ENCODE results near the gene SPOCK3. TPM values are rescaled to one million over a fixed set of nuclear protein-coding genes. Genes with fewer than 3 reads are reported as not detected.
"Not testable (repeated sequence)": the region's sequence is repeated elsewhere in the genome, so short reads cannot be mapped to it uniquely, and the experiment has no call there.

SPOCK3 gene
- polyA plus RNA-seq, 2 of the 4 experiments (the other 2 are of a cell fraction) = 0.15 to 0.61 TPM

DNA sequence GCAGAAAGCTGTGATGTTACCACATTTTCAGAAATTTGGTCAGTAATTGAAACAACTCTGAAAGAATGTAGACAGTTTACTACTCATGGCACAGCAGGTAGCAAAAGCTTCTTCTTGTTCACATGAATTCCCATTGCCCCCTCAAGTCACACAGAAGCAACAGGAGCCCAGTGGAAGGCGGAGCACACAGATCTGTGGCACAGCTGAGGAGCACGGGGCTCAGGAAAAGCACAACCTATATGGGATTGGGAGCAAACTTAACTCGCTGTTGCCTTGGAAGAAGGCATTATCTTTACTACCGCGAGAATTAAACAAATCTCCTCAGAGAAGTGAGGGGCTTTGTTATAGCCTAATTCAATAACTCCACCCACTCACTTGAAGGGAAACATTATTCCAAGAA lies 358.5 kb downstream of the SPOCK3 start:
- CTCF ChIA-PET = no interaction called here
- 42% methylated on average over 5 of the region's 5 CpGs for WGBS (ENCODE audit: missing lambda C conversion rate)
- no peak for TF ChIP-seq RARB (CRISPR knock-in tag; IDR thresholded peaks at IDR 0.05)
- TF ChIP-seq CBX2 (IDR thresholded peaks at IDR 0.05; ENCODE audit: borderline replicate concordance, low read depth) = no peak
- no peak for TF ChIP-seq FOSL2 (IDR thresholded peaks at IDR 0.05)
- no peak for TF ChIP-seq FOSL2 (CRISPR knock-in tag; IDR thresholded peaks at IDR 0.05)
- DNase-seq (ENCODE audit: low read depth in 1 of 2, low spot score in 1 of 2) = no peak
- Histone ChIP-seq H3K4me2 (no peak overlapping the region), H3K27ac (no peak overlapping the region), H3K4me1 (no peaks in the 10 kb centered on the region), H3K9me3 (no peaks in the 10 kb centered on the region), H3K4me3 (no peak overlapping the region)
- no peak for FAIRE-seq
- POLR2A ChIA-PET = no interaction called here
- ATAC-seq = no peak

GRCh38 chr4:166862032-166862431 lies 372.3 kb downstream of the SPOCK3 start:
- CTCF ChIA-PET = no interaction called here
- no peak for FAIRE-seq

GRCh38 chr4:166850398-166850797 lies 383.9 kb downstream of the SPOCK3 start:
- DNase-seq (ENCODE audit: low read depth in 1 of 2, low spot score in 1 of 2); ATAC-seq: not testable (repeated sequence)
- WGBS (ENCODE audit: missing lambda C conversion rate) = 56% methylated on average over 22 of the region's 23 CpGs

More at GRCh38 chr4:166862032-166862431, 372.3 kb downstream of the SPOCK3 start:
- Histone ChIP-seq H3K4me1 (no peaks in the 10 kb centered on the region), H3K4me2 (no peak overlapping the region), H3K4me3 (no peak overlapping the region), H3K27ac (no peak overlapping the region), H3K9me3 (no peaks in the 10 kb centered on the region)
- ATAC-seq = no peak
- POLR2A ChIA-PET = no interaction called here
- TF ChIP-seq REST (IDR thresholded peaks at IDR 0.05) (no peak), RFX5 (IDR thresholded peaks at IDR 0.05) (no peak), KDM1A (IDR thresholded peaks at IDR 0.05; ENCODE audit: low read depth) (no peak), EP300 (IDR thresholded peaks at IDR 0.05) (no peak), EHF (CRISPR knock-in tag; IDR thresholded peaks at IDR 0.05) (no peak), CHD2 (IDR thresholded peaks at IDR 0.05; ENCODE audit: low read length, partially characterized antibody) (no peak), ESRRA (IDR thresholded peaks at IDR 0.05; ENCODE audit: borderline replicate concordance, low read length) (no peak), CBX2 (IDR thresholded peaks at IDR 0.05; ENCODE audit: borderline replicate concordance, low read depth) (no peak), FOSB (CRISPR knock-in tag; IDR thresholded peaks at IDR 0.05) (no peak), CBX8 (IDR thresholded peaks at IDR 0.05) (no peak), ELK1 (IDR thresholded peaks at IDR 0.05; ENCODE audit: low read depth, low read length) (no peak)
- TF ChIP-seq, protein P1, sequence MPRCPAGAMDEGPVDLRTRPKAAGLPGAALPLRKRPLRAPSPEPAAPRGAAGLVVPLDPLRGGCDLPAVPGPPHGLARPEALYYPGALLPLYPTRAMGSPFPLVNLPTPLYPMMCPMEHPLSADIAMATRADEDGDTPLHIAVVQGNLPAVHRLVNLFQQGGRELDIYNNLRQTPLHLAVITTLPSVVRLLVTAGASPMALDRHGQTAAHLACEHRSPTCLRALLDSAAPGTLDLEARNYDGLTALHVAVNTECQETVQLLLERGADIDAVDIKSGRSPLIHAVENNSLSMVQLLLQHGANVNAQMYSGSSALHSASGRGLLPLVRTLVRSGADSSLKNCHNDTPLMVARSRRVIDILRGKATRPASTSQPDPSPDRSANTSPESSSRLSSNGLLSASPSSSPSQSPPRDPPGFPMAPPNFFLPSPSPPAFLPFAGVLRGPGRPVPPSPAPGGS (IDR thresholded peaks at IDR 0.05) = no peak
- WGBS (ENCODE audit: missing lambda C conversion rate) = 7% methylated on average over 1 of the region's 1 CpG
- DNase-seq (ENCODE audit: low read depth in 1 of 2, low spot score in 1 of 2) = no peak

DNA sequence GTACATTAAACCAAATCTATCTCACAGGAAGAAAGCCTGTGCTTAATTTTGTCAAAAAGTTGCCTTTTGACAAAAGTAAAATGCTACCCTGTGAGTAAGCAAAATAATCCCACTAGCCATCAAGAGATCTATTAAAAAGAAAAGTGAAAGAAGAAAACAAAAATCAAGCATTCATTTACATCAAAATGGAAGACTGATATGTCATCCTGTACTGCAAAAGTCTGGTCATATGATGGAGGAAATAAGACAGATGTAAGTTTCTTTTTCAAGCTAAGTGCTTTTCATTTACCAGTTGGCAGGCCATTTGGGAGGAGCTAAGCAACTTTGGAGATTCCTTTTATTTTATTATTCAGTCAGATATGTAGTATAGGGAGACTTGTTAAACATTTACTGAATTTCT lies 387.4 kb downstream of the SPOCK3 start:
- TF ChIP-seq, protein P2, sequence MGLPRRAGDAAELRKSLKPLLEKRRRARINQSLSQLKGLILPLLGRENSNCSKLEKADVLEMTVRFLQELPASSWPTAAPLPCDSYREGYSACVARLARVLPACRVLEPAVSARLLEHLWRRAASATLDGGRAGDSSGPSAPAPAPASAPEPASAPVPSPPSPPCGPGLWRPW (IDR thresholded peaks at IDR 0.05) = no peak
- TF ChIP-seq, protein P3, sequence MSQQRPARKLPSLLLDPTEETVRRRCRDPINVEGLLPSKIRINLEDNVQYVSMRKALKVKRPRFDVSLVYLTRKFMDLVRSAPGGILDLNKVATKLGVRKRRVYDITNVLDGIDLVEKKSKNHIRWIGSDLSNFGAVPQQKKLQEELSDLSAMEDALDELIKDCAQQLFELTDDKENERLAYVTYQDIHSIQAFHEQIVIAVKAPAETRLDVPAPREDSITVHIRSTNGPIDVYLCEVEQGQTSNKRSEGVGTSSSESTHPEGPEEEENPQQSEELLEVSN (IDR thresholded peaks at IDR 0.05; ENCODE audit: borderline replicate concordance, low read depth) = no peak
- TF ChIP-seq SMC3 (IDR thresholded peaks at IDR 0.05) (no peak), RFX5 (IDR thresholded peaks at IDR 0.05) (no peak), BHLHE40 (IDR thresholded peaks at IDR 0.05; ENCODE audit: low read depth, low read length) (no peak), POLR2A (IDR thresholded peaks at IDR 0.05; ENCODE audit: low read length) (no peak), REST (IDR thresholded peaks at IDR 0.05) (no peak), HOXB13 (CRISPR knock-in tag; IDR thresholded peaks at IDR 0.05; ENCODE audit: low read depth) (no peak), CHD2 (IDR thresholded peaks at IDR 0.05; ENCODE audit: low read length, partially characterized antibody) (no peak), FOXS1 (CRISPR knock-in tag; IDR thresholded peaks at IDR 0.05) (no peak)
- no peak for DNase-seq (ENCODE audit: low read depth in 1 of 2, low spot score in 1 of 2)
- no peak overlapping the region for H3K4me3 ChIP-seq
- CTCF ChIA-PET = no interaction called here
- no peaks in the 10 kb centered on the region for H3K9me3 ChIP-seq
- no peak overlapping the region for H3K4me2 ChIP-seq
- POLR2A ChIA-PET = no interaction called here
- H3K27ac ChIP-seq = no peak overlapping the region
- FAIRE-seq = no peak
- no peaks in the 10 kb centered on the region for H3K4me1 ChIP-seq
- no peak for ATAC-seq

More at GRCh38 chr4:166850398-166850797, 383.9 kb downstream of the SPOCK3 start:
- H3K4me2 ChIP-seq, H3K9me3 ChIP-seq, CTCF ChIA-PET, FAIRE-seq, H3K4me1 ChIP-seq, POLR2A ChIA-PET, H3K4me3 ChIP-seq, H3K27ac ChIP-seq: not testable (repeated sequence)
